Endothelial cell (in vitro differentiated cells): ENCODE data around the gene CAVIN3. TPM values are rescaled to one million over a fixed set of nuclear protein-coding genes. Genes with fewer than 3 reads are reported as not detected.

Source experiments
- DNase-seq: peaks from one replicate; pipeline ENCODE4 v3.0.0; 2021; ENCODE audit warnings: low spot score
- H3K27ac Mint-ChIP-seq: one replicate; pipeline ENCODE4 v1.8.0; 2021; ENCODE audit warnings: mixed read lengths, inconsistent platforms; ENCODE audit not compliant: unreplicated experiment
- H3K27me3 Mint-ChIP-seq: one replicate; pipeline ENCODE4 v1.8.0; 2021; ENCODE audit warnings: mild to moderate bottlenecking, moderate library complexity, mixed read lengths, inconsistent platforms; ENCODE audit not compliant: unreplicated experiment
- H3K36me3 Mint-ChIP-seq: one replicate; pipeline ENCODE4 v1.8.0; 2021; ENCODE audit warnings: mild to moderate bottlenecking, low read depth, mixed read lengths, inconsistent platforms; ENCODE audit not compliant: unreplicated experiment
- H3K4me1 Mint-ChIP-seq: one replicate; pipeline ENCODE4 v1.8.0; 2021; ENCODE audit warnings: mild to moderate bottlenecking, mixed read lengths, inconsistent platforms; ENCODE audit not compliant: unreplicated experiment
- H3K4me3 Mint-ChIP-seq: one replicate; pipeline ENCODE4 v1.8.0; 2021; ENCODE audit warnings: mild to moderate bottlenecking, mixed read lengths, inconsistent platforms; ENCODE audit not compliant: unreplicated experiment
- H3K9me3 Mint-ChIP-seq: one replicate; pipeline ENCODE4 v1.8.0; 2021; ENCODE audit warnings: mixed read lengths, inconsistent platforms; ENCODE audit not compliant: unreplicated experiment
- total RNA-seq: library from RNA; stranded (reverse); fragmentation: NEBNext Ultra II Directional; extraction: Animal tissue kit (Norgen Biotek cat#: 25700); gene quantifications from one replicate; pipeline ENCODE4 v1.2.1, GENCODE V29; 2021; ENCODE audit not compliant: unreplicated experiment
- TF ChIP-seq, protein P1 (sequence below): fragments of 200-600 bp; sonication (generic); IDR thresholded peaks from one replicate; pipeline ENCODE4 v1.5.0; 2021; ENCODE audit warnings: antibody characterized with exemption; ENCODE audit not compliant: unreplicated experiment

CAVIN3 gene
- total RNA-seq, 1 donor from 2014 or later: 91.0 TPM

DNA sequence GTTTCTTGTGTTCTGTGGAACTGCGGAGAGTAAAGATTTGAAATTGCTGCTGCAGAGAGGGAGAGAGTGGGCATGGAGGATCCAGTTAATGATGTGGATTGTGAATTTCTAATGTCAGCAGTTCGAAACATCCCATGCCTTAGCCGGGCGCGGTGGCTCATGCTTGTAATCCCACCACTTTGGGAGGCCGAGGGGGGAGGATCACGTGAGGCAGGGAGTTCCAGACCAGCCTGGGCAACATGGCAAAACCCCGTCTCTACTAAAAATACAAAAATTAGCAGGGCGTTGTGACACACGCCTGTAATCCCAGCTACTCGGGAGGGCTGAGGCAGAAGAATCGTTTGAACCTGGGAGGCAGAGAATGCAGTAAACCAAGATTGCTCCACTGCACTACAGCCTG, 1.1 kb upstream of the CAVIN3 start:
- Mint-ChIP-seq H3K27ac (peak overlapping the region; percentile 82), H3K4me1 (peaks cover 56% of the 10 kb centered on the region), H3K36me3 (peaks cover 5% of the 10 kb centered on the region), H3K27me3 (peaks cover 9% of the 10 kb centered on the region), H3K4me3 (peak overlapping the region; percentile 54), H3K9me3 (no peaks in the 10 kb centered on the region)
- TF ChIP-seq, protein P1, sequence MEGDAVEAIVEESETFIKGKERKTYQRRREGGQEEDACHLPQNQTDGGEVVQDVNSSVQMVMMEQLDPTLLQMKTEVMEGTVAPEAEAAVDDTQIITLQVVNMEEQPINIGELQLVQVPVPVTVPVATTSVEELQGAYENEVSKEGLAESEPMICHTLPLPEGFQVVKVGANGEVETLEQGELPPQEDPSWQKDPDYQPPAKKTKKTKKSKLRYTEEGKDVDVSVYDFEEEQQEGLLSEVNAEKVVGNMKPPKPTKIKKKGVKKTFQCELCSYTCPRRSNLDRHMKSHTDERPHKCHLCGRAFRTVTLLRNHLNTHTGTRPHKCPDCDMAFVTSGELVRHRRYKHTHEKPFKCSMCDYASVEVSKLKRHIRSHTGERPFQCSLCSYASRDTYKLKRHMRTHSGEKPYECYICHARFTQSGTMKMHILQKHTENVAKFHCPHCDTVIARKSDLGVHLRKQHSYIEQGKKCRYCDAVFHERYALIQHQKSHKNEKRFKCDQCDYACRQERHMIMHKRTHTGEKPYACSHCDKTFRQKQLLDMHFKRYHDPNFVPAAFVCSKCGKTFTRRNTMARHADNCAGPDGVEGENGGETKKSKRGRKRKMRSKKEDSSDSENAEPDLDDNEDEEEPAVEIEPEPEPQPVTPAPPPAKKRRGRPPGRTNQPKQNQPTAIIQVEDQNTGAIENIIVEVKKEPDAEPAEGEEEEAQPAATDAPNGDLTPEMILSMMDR: no peak
- no peak for DNase-seq

DNA sequence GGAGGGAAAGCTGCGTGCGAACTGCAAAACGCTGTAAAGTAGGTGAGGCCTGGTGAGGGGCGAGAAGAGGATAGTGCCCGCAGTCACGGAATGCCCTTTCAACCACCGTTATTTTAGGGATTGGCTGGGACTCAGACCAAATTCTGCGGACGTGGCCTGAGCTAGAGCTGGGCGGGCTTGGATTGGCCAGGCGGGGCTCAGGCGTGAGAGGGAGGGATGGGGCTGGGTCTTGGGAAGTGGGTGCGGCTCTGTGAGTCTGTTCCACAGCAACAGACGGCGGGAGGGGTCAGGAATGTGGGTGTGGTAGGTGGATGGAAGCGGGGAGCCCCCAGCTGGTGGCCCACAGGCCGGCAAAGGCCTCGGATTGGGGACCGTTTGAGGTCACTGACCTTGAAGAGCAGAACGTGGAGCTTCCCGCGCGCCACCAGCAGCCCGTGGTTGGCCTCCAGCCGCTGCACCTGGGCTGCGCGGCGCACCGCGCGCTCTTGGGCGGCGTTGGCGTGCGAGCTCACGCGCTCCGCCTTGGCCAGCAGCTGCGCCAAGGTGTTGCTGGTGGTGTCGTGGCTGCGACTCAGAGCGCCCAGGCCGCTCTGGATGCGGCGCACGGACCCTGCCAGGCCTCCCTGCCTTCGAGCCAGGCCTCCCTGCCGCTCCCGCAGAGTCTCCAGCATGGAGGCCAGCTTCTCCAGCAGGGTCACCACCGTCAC, 444 bp downstream of the CAVIN3 start:
- Mint-ChIP-seq H3K4me3 (peak overlapping the region; percentile 88), H3K4me1 (peaks cover 50% of the 10 kb centered on the region), H3K9me3 (no peaks in the 10 kb centered on the region), H3K27me3 (peaks cover 9% of the 10 kb centered on the region), H3K27ac (peak overlapping the region; percentile 93), H3K36me3 (peaks cover 5% of the 10 kb centered on the region)
- peak; percentile 62 for DNase-seq
- TF ChIP-seq, protein P1: no peak

DNA sequence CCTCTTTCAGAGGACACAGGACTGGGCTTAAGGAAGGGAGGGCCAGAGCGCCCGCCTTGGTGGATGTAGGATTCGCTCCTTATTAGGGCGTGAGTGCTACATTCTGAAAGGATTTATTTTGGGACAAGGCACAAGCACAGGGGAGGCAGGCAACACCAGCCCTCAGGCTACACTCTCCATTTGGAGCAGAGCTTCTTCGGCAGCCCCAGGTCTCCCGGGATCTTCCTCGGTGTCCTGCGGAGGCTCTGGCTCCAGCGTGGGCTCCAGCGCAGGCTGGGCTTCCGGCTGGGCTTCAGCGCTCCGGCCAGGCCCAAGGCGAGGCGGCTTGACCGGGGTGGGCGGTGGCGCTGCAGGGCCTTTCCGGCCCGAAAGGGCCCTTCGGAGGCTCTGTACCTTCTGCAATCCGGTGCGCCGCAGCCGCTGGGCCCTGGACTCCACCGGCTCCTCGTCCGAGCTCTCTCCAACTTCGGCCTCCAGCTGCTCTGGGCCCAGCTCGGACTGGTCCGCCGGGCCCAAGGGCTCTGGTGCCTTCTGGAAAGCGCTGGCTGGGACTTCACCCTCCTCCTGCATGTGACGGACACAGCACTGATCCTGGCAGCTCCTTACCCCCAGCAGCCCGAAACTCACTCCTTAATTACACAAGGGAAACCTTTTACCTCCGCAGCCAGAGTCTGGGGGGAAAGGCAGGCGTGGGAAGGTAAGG, 1.1 kb downstream of the CAVIN3 start:
- Mint-ChIP-seq H3K27me3 (peaks cover 9% of the 10 kb centered on the region), H3K4me3 (peak overlapping the region; percentile 88), H3K9me3 (no peaks in the 10 kb centered on the region), H3K27ac (peak overlapping the region; percentile 93), H3K36me3 (peaks cover 5% of the 10 kb centered on the region), H3K4me1 (peaks cover 49% of the 10 kb centered on the region)
- DNase-seq: peak; percentile 53
- TF ChIP-seq, protein P1: no peak

DNA sequence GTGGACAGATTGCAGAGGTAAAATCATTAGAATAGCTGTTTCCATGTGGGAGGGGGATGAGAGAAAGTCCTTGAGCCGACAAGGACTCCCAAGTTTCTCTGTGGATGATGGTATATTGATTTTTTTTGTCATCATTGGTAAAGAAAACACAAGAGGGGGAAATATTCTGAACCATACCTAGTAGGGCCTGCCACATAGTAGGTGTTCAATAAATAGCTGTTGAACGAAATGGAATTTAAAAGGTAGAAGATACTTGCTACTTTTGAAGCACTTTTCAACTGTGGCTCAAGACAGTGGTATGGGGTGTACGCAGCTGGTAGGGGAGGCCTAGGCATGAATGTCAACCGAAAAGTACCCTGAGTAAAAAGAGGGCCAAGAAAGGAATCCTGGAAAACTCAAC, 2.1 kb downstream of the CAVIN3 start:
- H3K4me1 Mint-ChIP-seq: peaks cover 43% of the 10 kb centered on the region
- peaks cover 5% of the 10 kb centered on the region for H3K36me3 Mint-ChIP-seq
- H3K27ac Mint-ChIP-seq: peak overlapping the region; percentile 22

More for the DNA sequence above, 2.1 kb downstream of the CAVIN3 start:
- H3K27me3 Mint-ChIP-seq: peaks cover 9% of the 10 kb centered on the region
- H3K4me3 Mint-ChIP-seq: peak overlapping the region; percentile 88
- TF ChIP-seq, protein P1: no peak
- H3K9me3 Mint-ChIP-seq: no peaks in the 10 kb centered on the region
- no peak for DNase-seq
